Upper lobe of right lung (tissue), 1 donor: ENCODE results near the gene SREBF1. TPM values are rescaled to one million over a fixed set of nuclear protein-coding genes. Genes with fewer than 3 reads are reported as not detected.

ENCODE experiments used
- ATAC-seq: fragments of 200-7000 bp; cut with Tn5 transposase; one replicate; pipeline ENCODE4 v1.9.1; 2020; ENCODE audit warnings: mild to moderate bottlenecking, moderate library complexity
- DNase-seq: peaks from one replicate; pipeline ENCODE4 v3.0.0-alpha.2; 2020
- H3K27ac ChIP-seq: fragments of 200-600 bp; one replicate; pipeline ENCODE4 v1.8.0; 2022
- H3K27me3 ChIP-seq: fragments of 200-600 bp; one replicate; pipeline ENCODE4 v1.8.0; 2022; ENCODE audit warnings: mild to moderate bottlenecking
- H3K36me3 ChIP-seq: fragments of 200-600 bp; one replicate; pipeline ENCODE4 v1.8.0; 2022
- H3K4me1 ChIP-seq: fragments of 200-600 bp; one replicate; pipeline ENCODE4 v1.8.0; 2022
- H3K4me3 ChIP-seq: fragments of 200-600 bp; one replicate; pipeline ENCODE4 v1.8.0; 2022; ENCODE audit warnings: mild to moderate bottlenecking
- H3K9me3 ChIP-seq: fragments of 200-600 bp; one replicate; pipeline ENCODE4 v1.8.0; 2022
- intact Hi-C: fragments of 100-400 bp; cut with DNase I; formaldehyde crosslinking; loops from one replicate; pipeline ENCODE4 v1.11.0; 2022
- total RNA-seq: library from RNA; stranded (reverse); fragmentation: NEBNext Ultra II Directional; extraction: Animal tissue kit (Norgen Biotek cat#: 25700); gene quantifications from one replicate; pipeline ENCODE4 v1.2.1, GENCODE V29; 2021
- TF ChIP-seq, protein P1 (sequence below): fragments of 200-600 bp; IDR thresholded peaks from one replicate; pipeline ENCODE4 v1.8.0; 2022; ENCODE audit warnings: antibody characterized with exemption
- donor health status: DM: no; HTN: yes; CAD: no; lungs with severe emphysema.

The SREBF1 gene
- total RNA-seq, 1 donor from 2014 or later = 80.8 TPM

- Histone ChIP-seq H3K9me3 (no peaks in the 10 kb centered on the region), H3K27me3 (no peaks in the 10 kb centered on the region), H3K4me1 (peaks cover 57% of the 10 kb centered on the region), H3K4me3 (no peak overlapping the region), H3K27ac (peak overlapping the region; percentile 79), H3K36me3 (no peaks in the 10 kb centered on the region)
- DNase-seq = no peak
- intact Hi-C loops = no loop called here
- ATAC-seq = peak; percentile 62
- TF ChIP-seq, protein P1, sequence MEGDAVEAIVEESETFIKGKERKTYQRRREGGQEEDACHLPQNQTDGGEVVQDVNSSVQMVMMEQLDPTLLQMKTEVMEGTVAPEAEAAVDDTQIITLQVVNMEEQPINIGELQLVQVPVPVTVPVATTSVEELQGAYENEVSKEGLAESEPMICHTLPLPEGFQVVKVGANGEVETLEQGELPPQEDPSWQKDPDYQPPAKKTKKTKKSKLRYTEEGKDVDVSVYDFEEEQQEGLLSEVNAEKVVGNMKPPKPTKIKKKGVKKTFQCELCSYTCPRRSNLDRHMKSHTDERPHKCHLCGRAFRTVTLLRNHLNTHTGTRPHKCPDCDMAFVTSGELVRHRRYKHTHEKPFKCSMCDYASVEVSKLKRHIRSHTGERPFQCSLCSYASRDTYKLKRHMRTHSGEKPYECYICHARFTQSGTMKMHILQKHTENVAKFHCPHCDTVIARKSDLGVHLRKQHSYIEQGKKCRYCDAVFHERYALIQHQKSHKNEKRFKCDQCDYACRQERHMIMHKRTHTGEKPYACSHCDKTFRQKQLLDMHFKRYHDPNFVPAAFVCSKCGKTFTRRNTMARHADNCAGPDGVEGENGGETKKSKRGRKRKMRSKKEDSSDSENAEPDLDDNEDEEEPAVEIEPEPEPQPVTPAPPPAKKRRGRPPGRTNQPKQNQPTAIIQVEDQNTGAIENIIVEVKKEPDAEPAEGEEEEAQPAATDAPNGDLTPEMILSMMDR = peak; percentile 29
These were observed 13.1 kb upstream of the SREBF1 start for GRCh38 chr17:17849845-17850373.

DNA sequence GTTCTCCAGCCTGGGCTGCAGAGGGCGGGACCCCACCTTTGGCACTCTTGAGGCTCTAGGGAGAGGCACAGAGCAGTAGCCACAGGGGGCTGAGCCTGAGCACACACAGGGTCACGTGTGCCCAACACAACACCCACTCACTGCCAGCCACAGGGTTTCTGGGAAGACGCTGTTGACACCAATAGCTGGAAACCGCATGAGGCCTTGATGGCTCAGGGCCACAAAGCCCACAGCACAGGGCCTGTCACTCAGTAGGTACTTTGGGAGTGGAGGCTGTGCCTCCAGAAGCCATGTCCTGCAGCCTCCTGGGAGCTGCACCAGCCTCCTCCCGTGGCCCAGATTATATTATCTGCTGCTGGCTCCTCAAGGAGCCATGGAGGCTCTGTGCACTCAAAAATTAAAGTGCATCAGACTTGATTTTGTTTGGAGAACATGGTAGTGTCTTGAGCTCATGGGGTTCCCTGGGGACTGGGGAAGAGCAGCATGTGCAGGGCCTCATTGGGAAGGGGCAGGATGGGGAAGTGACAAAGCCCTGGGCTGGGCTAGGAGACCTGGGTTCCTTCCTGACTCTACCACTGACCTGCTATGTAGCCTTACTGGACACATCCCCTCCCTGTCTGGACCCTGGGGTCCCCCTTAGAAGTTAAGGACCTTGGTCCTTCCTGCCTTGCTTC lies 12.5 kb upstream of the SREBF1 start:
- Histone ChIP-seq H3K4me3 (no peak overlapping the region), H3K27me3 (no peaks in the 10 kb centered on the region), H3K4me1 (peaks cover 57% of the 10 kb centered on the region), H3K9me3 (no peaks in the 10 kb centered on the region), H3K27ac (peak overlapping the region; percentile 79), H3K36me3 (no peaks in the 10 kb centered on the region)
- ATAC-seq (peak; percentile 89), DNase-seq (peak; percentile 92)
- TF ChIP-seq, protein P1 = no peak
- intact Hi-C loops = no loop called here

DNA sequence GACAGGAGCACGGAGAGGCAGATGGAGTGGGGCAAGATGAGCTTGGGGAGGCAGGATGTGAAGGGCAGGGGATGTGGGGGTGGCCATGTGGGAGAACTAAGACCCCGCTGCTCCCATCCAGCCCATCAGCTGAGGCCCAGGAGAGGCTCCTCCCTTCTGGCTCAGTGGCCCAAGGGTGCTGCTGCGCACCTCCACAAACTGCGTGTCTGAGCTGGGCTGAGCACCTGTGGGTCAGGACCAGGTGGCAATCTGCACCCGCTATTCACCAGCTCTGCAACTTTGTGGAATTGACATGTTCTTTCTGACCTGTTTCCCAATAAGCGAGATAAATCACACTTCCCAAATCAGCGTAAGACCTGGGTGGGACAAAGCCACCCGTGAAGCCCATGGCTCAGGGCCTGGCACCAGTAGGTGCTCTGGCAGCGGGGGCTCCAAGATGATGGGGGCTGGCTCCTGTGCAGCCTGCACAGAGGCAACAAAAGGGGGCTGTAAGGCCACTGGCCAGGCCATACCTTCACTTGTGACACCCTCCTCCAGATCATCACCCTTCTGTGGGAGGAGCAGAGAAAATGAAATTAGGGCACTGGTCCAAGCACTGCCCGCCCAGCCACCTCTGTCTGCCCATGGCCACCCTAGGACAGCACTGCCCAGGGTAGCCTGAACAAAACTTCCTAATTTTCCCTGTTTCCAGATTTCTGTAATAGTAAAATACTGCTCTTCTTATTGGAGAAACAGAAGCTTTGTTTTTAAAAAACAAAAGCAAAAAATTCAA lies 11.7 kb upstream of the SREBF1 start:
- ATAC-seq = peak; percentile 22

GRCh38 chr17:17847726-17848125 lies 10.9 kb upstream of the SREBF1 start:
- no peaks in the 10 kb centered on the region for H3K36me3 ChIP-seq
- TF ChIP-seq, protein P1 = no peak
- H3K4me1 ChIP-seq = peaks cover 52% of the 10 kb centered on the region
- DNase-seq = no peak
- H3K9me3 ChIP-seq = no peaks in the 10 kb centered on the region
- no peak overlapping the region for H3K4me3 ChIP-seq
- H3K27me3 ChIP-seq = no peaks in the 10 kb centered on the region
- no peak for ATAC-seq
- intact Hi-C loops = no loop called here
- peak overlapping the region; percentile 79 for H3K27ac ChIP-seq

More for the DNA sequence above, 11.7 kb upstream of the SREBF1 start:
- intact Hi-C loops = no loop called here
- Histone ChIP-seq H3K27ac (peak overlapping the region; percentile 79), H3K27me3 (no peaks in the 10 kb centered on the region), H3K4me3 (no peak overlapping the region), H3K36me3 (no peaks in the 10 kb centered on the region), H3K4me1 (peaks cover 53% of the 10 kb centered on the region), H3K9me3 (no peaks in the 10 kb centered on the region)
- TF ChIP-seq, protein P1 = no peak
- no peak for DNase-seq

GRCh38 chr17:17847118-17847689 lies 10.4 kb upstream of the SREBF1 start:
- H3K4me1 ChIP-seq = peaks cover 58% of the 10 kb centered on the region

More at GRCh38 chr17:17847118-17847689, 10.4 kb upstream of the SREBF1 start:
- Histone ChIP-seq H3K4me3 (no peak overlapping the region), H3K27me3 (no peaks in the 10 kb centered on the region), H3K36me3 (no peaks in the 10 kb centered on the region), H3K9me3 (no peaks in the 10 kb centered on the region), H3K27ac (no peak overlapping the region)
- TF ChIP-seq, protein P1 = no peak
- ATAC-seq (no peak), DNase-seq (no peak)
- intact Hi-C loops = no loop called here
